Ovary (tissue), 3 donors: ENCODE results near the gene RAB8B.

Source experiments
- EP300 ChIP-seq: sonication (generic); formaldehyde crosslinking; IDR thresholded peaks from one replicate; pipeline ENCODE4 v1.6.1; 2017; ENCODE audit warnings: antibody characterized with exemption
- POLR2A ChIP-seq: fragments of 450-650 bp; IDR thresholded peaks from one replicate; pipeline ENCODE4 v1.6.1; 2017; ENCODE audit warnings: antibody characterized with exemption, mild to moderate bottlenecking, moderate library complexity
- TF ChIP-seq, protein P1 (sequence below), 3 donors: fragments of 450-650 bp in 2 of 3; fragments of 200-600 bp in 1 of 3; IDR thresholded peaks; one replicate each; pipeline versions ENCODE4 v1.5.1 to v1.8.0; 2016 to 2022; ENCODE audit warnings: antibody characterized with exemption in 3 of 3, mild to moderate bottlenecking in 1 of 3
- donor health status: DM: no; HTN: no; CAD: no.

DNA sequence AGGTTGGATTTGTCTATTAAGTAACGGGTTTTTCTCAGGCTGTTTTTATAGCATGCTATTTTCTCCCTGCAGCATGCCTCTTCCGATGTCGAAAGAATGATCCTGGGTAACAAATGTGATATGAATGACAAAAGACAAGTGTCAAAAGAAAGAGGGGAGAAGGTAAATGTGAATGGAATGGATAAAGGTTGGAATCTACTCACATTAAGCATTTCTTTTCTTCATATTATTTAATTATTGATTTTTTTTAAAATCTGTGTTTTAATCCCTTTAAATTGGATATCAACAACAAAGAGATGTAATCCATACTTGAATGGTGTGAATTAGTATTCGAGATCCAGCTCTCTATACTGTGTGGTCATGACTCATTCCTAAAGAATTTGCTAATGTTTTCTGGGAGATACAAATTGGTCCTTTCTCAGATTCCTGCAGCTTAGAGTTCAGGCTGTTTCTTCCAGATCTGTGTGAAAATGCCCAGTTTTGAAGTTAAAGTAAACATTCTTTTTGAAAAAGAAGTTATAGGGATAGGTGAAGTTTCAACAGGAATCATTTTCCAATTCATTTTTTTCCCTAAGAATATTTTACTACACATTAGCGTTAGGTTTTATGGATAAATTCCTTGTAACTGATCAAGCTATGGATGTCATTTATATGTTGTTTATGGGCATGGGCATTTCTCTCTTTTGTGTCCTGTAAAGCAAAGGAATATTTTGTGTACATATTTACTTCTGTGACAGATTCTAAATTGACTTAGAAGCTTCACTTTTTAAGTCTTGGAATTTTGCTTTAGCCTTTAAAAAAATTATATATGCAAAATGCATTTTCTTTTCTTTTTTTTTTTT is 67.2 kb downstream of the RAB8B start:
- no peak for TF ChIP-seq EP300
- TF ChIP-seq POLR2A = no peak
- TF ChIP-seq, protein P1, sequence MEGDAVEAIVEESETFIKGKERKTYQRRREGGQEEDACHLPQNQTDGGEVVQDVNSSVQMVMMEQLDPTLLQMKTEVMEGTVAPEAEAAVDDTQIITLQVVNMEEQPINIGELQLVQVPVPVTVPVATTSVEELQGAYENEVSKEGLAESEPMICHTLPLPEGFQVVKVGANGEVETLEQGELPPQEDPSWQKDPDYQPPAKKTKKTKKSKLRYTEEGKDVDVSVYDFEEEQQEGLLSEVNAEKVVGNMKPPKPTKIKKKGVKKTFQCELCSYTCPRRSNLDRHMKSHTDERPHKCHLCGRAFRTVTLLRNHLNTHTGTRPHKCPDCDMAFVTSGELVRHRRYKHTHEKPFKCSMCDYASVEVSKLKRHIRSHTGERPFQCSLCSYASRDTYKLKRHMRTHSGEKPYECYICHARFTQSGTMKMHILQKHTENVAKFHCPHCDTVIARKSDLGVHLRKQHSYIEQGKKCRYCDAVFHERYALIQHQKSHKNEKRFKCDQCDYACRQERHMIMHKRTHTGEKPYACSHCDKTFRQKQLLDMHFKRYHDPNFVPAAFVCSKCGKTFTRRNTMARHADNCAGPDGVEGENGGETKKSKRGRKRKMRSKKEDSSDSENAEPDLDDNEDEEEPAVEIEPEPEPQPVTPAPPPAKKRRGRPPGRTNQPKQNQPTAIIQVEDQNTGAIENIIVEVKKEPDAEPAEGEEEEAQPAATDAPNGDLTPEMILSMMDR (IDR thresholded peaks at IDR 0.05) = no peak
